Neural cell (in vitro differentiated cells): ENCODE data around the gene C11orf71. TPM values are rescaled to one million over a fixed set of nuclear protein-coding genes. Genes with fewer than 3 reads are reported as not detected.

Experiments used
- H2AFZ ChIP-seq: fragments of 200-600, 300-800 bp; sonication (generic), shearing (Covaris generic); 2 replicates; pipeline ENCODE4 v1.6.0; 2014; ENCODE audit warnings: low read depth, mild to moderate bottlenecking, antibody characterized with exemption, low read length, moderate library complexity
- H3F3A ChIP-seq: fragments of 200-600 bp; shearing (Covaris generic); 2 replicates; pipeline ENCODE4 v1.6.1; 2016; ENCODE audit warnings: mild to moderate bottlenecking, moderate library complexity, mixed read lengths, antibody characterized with exemption, low read length; ENCODE audit not compliant: insufficient read depth, poor library complexity, severe bottlenecking
- H3K27ac ChIP-seq: fragments of 200-600, 300-800 bp; sonication (generic), shearing (Covaris generic); 2 replicates; pipeline ENCODE4 v1.5.1; 2014; ENCODE audit warnings: mild to moderate bottlenecking, low read length, moderate library complexity
- H3K27me3 ChIP-seq: fragments of 300-800, 200-600 bp; sonication (generic), shearing (Covaris generic); 2 replicates; pipeline ENCODE4 v1.6.0; 2014; ENCODE audit warnings: mild to moderate bottlenecking, low read depth, low read length, moderate library complexity; ENCODE audit not compliant: insufficient read depth
- H3K36me3 ChIP-seq: fragments of 300-800, 200-600 bp; sonication (generic), shearing (Covaris generic); 2 replicates; pipeline ENCODE4 v1.5.1; 2014; ENCODE audit warnings: mild to moderate bottlenecking, antibody characterized with exemption, low read length, moderate library complexity; ENCODE audit not compliant: insufficient read depth
- H3K4me2 ChIP-seq: fragments of 300-800, 200-600 bp; sonication (generic), shearing (Covaris generic); 2 replicates; pipeline ENCODE4 v1.6.0; 2014; ENCODE audit warnings: mild to moderate bottlenecking, low read length
- H3K4me3 ChIP-seq: fragments of 300-800, 200-600 bp; sonication (generic), shearing (Covaris generic); 2 replicates; pipeline ENCODE4 v1.5.1; 2014; ENCODE audit warnings: mild to moderate bottlenecking, low read length, moderate library complexity
- H3K79me2 ChIP-seq: fragments of 200-600 bp; shearing (Covaris generic); replicated peaks from 2 replicates; pipeline ENCODE4 v1.6.0; 2014; ENCODE audit warnings: mild to moderate bottlenecking, low read length, moderate library complexity; ENCODE audit not compliant: insufficient read depth
- H3K9ac ChIP-seq: fragments of 300-800, 200-600 bp; sonication (generic), shearing (Covaris generic); 2 replicates; pipeline ENCODE4 v1.6.1; 2016; ENCODE audit warnings: mild to moderate bottlenecking, low read length, mixed read lengths
- H3K9me2 ChIP-seq: fragments of 200-600 bp; shearing (Covaris generic); 2 replicates; pipeline ENCODE4 v1.6.1; 2016; ENCODE audit warnings: mild to moderate bottlenecking, low read length, mixed read lengths; ENCODE audit not compliant: insufficient read depth
- H3K9me3 ChIP-seq: fragments of 200-600, 300-800 bp; sonication (generic), shearing (Covaris generic); 2 replicates; pipeline ENCODE4 v1.6.1; 2016; ENCODE audit warnings: mild to moderate bottlenecking, mixed run types, low read length, moderate library complexity, mixed read lengths
- H4K20me1 ChIP-seq: fragments of 200-600 bp; shearing (Covaris generic); 2 replicates; pipeline ENCODE4 v1.6.1; 2016; ENCODE audit warnings: mild to moderate bottlenecking, mixed run types; ENCODE audit not compliant: insufficient read depth
- EP300 ChIP-seq: fragments of 450-650 bp; conservative IDR thresholded peaks from 2 replicates; pipeline ENCODE4 v1.6.1; 2014; ENCODE audit warnings: antibody characterized with exemption, mild to moderate bottlenecking, moderate library complexity; ENCODE audit not compliant: poor library complexity, severe bottlenecking
- EZH2 ChIP-seq: fragments of 200-600, 300-800 bp; shearing (Covaris generic), sonication (generic); IDR thresholded peaks from 2 replicates; pipeline ENCODE4 v1.6.1; 2014; ENCODE audit warnings: antibody characterized with exemption, low read length, borderline replicate concordance, mild to moderate bottlenecking; ENCODE audit not compliant: insufficient read depth, poor library complexity, severe bottlenecking
- MXI1 ChIP-seq: fragments of 450-650 bp; conservative IDR thresholded peaks from 2 replicates; pipeline ENCODE4 v1.6.1; 2014; ENCODE audit warnings: antibody characterized with exemption, mild to moderate bottlenecking; ENCODE audit not compliant: poor library complexity, severe bottlenecking
- POLR2AphosphoS5 ChIP-seq: IDR thresholded peaks from 2 replicates; pipeline ENCODE4 v1.6.1; 2012
- RAD21 ChIP-seq: fragments of 450-650 bp; conservative IDR thresholded peaks from 2 replicates; pipeline ENCODE4 v1.6.1; 2014; ENCODE audit warnings: antibody characterized with exemption, mild to moderate bottlenecking, moderate library complexity
- SMC3 ChIP-seq: fragments of 450-650 bp; conservative IDR thresholded peaks from 2 replicates; pipeline ENCODE4 v1.6.1; 2014; ENCODE audit warnings: antibody characterized with exemption, mild to moderate bottlenecking, moderate library complexity; ENCODE audit not compliant: poor library complexity
- TAF1 ChIP-seq: IDR thresholded peaks from 2 replicates; pipeline ENCODE4 v1.6.1; 2012; ENCODE audit warnings: low read depth
- polyA plus RNA-seq: library from polyadenylated mRNA; depleted of rRNA; stranded (reverse); fragments of >200 nt; gene quantifications from 2 replicates; pipeline ENCODE4 v1.2.3, GENCODE V29; 2014
- TF ChIP-seq, protein P1 (sequence below): IDR thresholded peaks from 2 replicates; pipeline ENCODE4 v1.6.1; 2012; ENCODE audit warnings: borderline replicate concordance
- TF ChIP-seq, protein P2 (sequence below): fragments of 450-650 bp; IDR thresholded peaks from 2 replicates; pipeline ENCODE4 v1.5.1; 2014; ENCODE audit warnings: antibody characterized with exemption, mild to moderate bottlenecking, moderate library complexity; ENCODE audit not compliant: poor library complexity, severe bottlenecking

The C11orf71 gene
- polyA plus RNA-seq, 1 donor from 2014 or later: 29.9 TPM

DNA sequence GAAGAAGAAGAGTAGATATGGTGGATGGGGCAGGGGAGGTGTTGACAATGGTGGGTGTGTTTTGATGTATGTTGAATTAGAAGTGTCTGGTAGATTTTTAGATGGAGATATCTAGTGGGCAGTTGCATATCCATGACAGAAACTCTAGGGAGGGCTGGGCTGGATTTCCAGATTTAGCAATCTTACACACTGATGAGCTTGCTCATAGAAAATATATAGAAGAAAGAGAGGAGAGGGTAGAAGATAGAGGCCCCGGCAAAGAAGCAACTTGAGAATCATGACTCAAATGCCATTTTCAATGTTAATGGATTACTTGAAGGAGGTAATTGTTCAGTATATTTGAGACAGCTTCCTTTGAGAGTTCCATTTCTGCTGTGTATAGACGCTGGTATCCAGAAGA, 47.1 kb upstream of the C11orf71 start:
- no peak overlapping the region for H3K9ac ChIP-seq

DNA sequence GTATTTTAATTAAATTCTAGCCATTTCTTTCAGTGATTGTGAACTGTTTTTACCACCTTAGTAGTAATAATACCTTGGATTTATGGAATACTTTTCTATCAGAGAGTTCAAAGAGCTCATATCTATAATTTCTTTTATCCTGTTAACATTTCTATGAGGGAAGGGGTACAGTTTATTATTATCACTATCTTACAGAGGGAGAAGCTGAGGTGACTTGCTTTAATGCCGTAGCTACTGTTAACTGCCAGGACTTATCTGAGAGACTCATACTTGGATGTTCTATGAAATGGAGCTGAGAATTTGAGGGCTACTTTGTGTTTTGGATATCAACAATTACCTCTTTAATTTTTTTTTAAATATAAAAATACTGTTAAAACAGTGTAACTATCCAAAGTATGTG, 42.2 kb upstream of the C11orf71 start:
- no peaks in the 10 kb centered on the region for H4K20me1 ChIP-seq
- H3F3A ChIP-seq: no peaks in the 10 kb centered on the region
- H2AFZ ChIP-seq: no peak overlapping the region
- no peak overlapping the region for H3K4me2 ChIP-seq
- no peak overlapping the region for H3K4me3 ChIP-seq
- no peaks in the 10 kb centered on the region for H3K9me3 ChIP-seq
- no peak overlapping the region for H3K27ac ChIP-seq
- H3K9ac ChIP-seq: no peak overlapping the region
- no peaks in the 10 kb centered on the region for H3K9me2 ChIP-seq
- H3K79me2 ChIP-seq: peaks cover 4% of the 10 kb centered on the region
- H3K27me3 ChIP-seq: no peaks in the 10 kb centered on the region
- TF ChIP-seq EZH2 (no peak), MXI1 (no peak), POLR2AphosphoS5 (no peak), TAF1 (no peak), SMC3 (no peak), RAD21 (no peak), EP300 (no peak)
- TF ChIP-seq, protein P1, sequence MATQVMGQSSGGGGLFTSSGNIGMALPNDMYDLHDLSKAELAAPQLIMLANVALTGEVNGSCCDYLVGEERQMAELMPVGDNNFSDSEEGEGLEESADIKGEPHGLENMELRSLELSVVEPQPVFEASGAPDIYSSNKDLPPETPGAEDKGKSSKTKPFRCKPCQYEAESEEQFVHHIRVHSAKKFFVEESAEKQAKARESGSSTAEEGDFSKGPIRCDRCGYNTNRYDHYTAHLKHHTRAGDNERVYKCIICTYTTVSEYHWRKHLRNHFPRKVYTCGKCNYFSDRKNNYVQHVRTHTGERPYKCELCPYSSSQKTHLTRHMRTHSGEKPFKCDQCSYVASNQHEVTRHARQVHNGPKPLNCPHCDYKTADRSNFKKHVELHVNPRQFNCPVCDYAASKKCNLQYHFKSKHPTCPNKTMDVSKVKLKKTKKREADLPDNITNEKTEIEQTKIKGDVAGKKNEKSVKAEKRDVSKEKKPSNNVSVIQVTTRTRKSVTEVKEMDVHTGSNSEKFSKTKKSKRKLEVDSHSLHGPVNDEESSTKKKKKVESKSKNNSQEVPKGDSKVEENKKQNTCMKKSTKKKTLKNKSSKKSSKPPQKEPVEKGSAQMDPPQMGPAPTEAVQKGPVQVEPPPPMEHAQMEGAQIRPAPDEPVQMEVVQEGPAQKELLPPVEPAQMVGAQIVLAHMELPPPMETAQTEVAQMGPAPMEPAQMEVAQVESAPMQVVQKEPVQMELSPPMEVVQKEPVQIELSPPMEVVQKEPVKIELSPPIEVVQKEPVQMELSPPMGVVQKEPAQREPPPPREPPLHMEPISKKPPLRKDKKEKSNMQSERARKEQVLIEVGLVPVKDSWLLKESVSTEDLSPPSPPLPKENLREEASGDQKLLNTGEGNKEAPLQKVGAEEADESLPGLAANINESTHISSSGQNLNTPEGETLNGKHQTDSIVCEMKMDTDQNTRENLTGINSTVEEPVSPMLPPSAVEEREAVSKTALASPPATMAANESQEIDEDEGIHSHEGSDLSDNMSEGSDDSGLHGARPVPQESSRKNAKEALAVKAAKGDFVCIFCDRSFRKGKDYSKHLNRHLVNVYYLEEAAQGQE: no peak
- TF ChIP-seq, protein P2, sequence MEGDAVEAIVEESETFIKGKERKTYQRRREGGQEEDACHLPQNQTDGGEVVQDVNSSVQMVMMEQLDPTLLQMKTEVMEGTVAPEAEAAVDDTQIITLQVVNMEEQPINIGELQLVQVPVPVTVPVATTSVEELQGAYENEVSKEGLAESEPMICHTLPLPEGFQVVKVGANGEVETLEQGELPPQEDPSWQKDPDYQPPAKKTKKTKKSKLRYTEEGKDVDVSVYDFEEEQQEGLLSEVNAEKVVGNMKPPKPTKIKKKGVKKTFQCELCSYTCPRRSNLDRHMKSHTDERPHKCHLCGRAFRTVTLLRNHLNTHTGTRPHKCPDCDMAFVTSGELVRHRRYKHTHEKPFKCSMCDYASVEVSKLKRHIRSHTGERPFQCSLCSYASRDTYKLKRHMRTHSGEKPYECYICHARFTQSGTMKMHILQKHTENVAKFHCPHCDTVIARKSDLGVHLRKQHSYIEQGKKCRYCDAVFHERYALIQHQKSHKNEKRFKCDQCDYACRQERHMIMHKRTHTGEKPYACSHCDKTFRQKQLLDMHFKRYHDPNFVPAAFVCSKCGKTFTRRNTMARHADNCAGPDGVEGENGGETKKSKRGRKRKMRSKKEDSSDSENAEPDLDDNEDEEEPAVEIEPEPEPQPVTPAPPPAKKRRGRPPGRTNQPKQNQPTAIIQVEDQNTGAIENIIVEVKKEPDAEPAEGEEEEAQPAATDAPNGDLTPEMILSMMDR: no peak
- H3K36me3 ChIP-seq: no peaks in the 10 kb centered on the region

More for the DNA sequence above, 47.1 kb upstream of the C11orf71 start:
- Histone ChIP-seq H3K27ac (no peak overlapping the region), H2AFZ (no peak overlapping the region), H3K79me2 (no peaks in the 10 kb centered on the region), H3F3A (no peaks in the 10 kb centered on the region), H3K4me3 (no peak overlapping the region), H3K36me3 (no peaks in the 10 kb centered on the region), H3K4me2 (no peak overlapping the region), H3K9me3 (no peaks in the 10 kb centered on the region), H3K9me2 (no peaks in the 10 kb centered on the region), H3K27me3 (no peaks in the 10 kb centered on the region), H4K20me1 (no peaks in the 10 kb centered on the region)
- TF ChIP-seq TAF1 (no peak), MXI1 (no peak), EP300 (no peak), RAD21 (no peak), POLR2AphosphoS5 (no peak), EZH2 (no peak), SMC3 (no peak)
- TF ChIP-seq, protein P2: no peak
- TF ChIP-seq, protein P1: no peak
